Chondrocyte (in vitro differentiated cells): ENCODE measurements around the gene DLX6. TPM values are rescaled to one million over a fixed set of nuclear protein-coding genes. Genes with fewer than 3 reads are reported as not detected.

Source experiments
- DNase-seq: peaks from one replicate; pipeline ENCODE4 v3.0.0; 2021; ENCODE audit warnings: mixed read lengths, low spot score
- H3K27ac Mint-ChIP-seq: one replicate; pipeline ENCODE4 v1.8.0; 2021; ENCODE audit warnings: mild to moderate bottlenecking, moderate library complexity, mixed read lengths; ENCODE audit not compliant: unreplicated experiment
- H3K27me3 Mint-ChIP-seq: 2 replicates; pipeline ENCODE4 v1.8.0; 2021; ENCODE audit warnings: low read depth, mixed read lengths
- H3K36me3 Mint-ChIP-seq: 2 replicates; pipeline ENCODE4 v1.8.0; 2021; ENCODE audit warnings: low read depth, mixed read lengths
- H3K4me1 Mint-ChIP-seq: 2 replicates; pipeline ENCODE4 v1.8.0; 2021; ENCODE audit warnings: low read depth, mild to moderate bottlenecking, mixed read lengths
- H3K4me3 Mint-ChIP-seq: one replicate; pipeline ENCODE4 v1.8.0; 2021; ENCODE audit warnings: mild to moderate bottlenecking, moderate library complexity, mixed read lengths; ENCODE audit not compliant: unreplicated experiment
- H3K9me3 Mint-ChIP-seq: 2 replicates; pipeline ENCODE4 v1.8.0; 2021; ENCODE audit warnings: low read depth, mixed read lengths
- total RNA-seq: library from RNA; stranded (reverse); gene quantifications from 3 replicates; pipeline ENCODE4 v1.2.1, GENCODE V29; 2021
- TF ChIP-seq, protein P1 (sequence below): fragments of 200-600 bp; sonication (generic); IDR thresholded peaks from 2 replicates; pipeline ENCODE4 v1.5.0; 2021; ENCODE audit warnings: antibody characterized with exemption, mild to moderate bottlenecking, moderate library complexity

The DLX6 gene
- total RNA-seq, 1 donor from 2014 or later: not detected

DNA sequence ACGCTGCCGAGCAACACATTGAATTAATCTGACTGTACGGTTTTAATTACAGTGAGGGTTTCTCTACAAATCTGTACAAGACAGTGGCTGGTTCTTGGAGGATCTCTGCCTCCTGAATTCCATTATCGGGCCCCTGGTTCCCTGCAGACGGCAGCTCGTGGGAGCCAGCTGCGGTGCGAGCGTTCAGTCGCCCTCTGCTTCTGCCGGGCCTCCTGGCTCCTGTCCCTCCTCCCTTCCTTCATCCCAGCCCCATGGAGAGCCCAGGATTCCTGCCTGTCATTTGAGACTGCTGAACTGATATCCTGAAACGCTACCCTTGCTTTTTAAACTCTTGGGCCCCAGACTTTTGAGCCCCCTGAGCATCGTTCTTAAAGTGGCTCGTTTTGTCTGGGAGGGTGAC, 6.6 kb upstream of the DLX6 start:
- TF ChIP-seq, protein P1, sequence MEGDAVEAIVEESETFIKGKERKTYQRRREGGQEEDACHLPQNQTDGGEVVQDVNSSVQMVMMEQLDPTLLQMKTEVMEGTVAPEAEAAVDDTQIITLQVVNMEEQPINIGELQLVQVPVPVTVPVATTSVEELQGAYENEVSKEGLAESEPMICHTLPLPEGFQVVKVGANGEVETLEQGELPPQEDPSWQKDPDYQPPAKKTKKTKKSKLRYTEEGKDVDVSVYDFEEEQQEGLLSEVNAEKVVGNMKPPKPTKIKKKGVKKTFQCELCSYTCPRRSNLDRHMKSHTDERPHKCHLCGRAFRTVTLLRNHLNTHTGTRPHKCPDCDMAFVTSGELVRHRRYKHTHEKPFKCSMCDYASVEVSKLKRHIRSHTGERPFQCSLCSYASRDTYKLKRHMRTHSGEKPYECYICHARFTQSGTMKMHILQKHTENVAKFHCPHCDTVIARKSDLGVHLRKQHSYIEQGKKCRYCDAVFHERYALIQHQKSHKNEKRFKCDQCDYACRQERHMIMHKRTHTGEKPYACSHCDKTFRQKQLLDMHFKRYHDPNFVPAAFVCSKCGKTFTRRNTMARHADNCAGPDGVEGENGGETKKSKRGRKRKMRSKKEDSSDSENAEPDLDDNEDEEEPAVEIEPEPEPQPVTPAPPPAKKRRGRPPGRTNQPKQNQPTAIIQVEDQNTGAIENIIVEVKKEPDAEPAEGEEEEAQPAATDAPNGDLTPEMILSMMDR: no peak
- Mint-ChIP-seq H3K4me3 (no peak overlapping the region), H3K36me3 (peaks cover 2% of the 10 kb centered on the region), H3K9me3 (no peaks in the 10 kb centered on the region), H3K4me1 (peaks cover 14% of the 10 kb centered on the region), H3K27ac (no peak overlapping the region), H3K27me3 (peaks cover 94% of the 10 kb centered on the region)
- no peak for DNase-seq

DNA sequence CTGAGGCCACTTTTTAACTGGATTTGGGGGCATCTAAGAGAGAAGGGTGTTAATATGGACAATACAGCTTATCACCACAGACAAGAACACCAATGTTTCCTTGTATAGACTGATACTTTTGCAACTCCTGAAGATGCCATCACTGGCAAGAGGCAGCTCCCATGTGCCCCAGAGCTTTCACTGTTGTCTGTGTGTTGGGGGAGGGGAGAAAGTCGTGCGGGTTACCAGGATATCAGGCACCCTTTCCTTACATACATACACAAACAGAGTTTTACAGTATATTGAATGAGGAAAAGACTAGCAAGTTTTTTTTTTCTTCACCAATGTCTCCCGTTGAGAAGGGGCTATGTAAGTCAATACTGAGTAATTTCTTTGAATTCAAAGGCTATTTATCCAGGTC, 4.1 kb upstream of the DLX6 start:
- no peak overlapping the region for H3K27ac Mint-ChIP-seq
- TF ChIP-seq, protein P1: no peak

DNA sequence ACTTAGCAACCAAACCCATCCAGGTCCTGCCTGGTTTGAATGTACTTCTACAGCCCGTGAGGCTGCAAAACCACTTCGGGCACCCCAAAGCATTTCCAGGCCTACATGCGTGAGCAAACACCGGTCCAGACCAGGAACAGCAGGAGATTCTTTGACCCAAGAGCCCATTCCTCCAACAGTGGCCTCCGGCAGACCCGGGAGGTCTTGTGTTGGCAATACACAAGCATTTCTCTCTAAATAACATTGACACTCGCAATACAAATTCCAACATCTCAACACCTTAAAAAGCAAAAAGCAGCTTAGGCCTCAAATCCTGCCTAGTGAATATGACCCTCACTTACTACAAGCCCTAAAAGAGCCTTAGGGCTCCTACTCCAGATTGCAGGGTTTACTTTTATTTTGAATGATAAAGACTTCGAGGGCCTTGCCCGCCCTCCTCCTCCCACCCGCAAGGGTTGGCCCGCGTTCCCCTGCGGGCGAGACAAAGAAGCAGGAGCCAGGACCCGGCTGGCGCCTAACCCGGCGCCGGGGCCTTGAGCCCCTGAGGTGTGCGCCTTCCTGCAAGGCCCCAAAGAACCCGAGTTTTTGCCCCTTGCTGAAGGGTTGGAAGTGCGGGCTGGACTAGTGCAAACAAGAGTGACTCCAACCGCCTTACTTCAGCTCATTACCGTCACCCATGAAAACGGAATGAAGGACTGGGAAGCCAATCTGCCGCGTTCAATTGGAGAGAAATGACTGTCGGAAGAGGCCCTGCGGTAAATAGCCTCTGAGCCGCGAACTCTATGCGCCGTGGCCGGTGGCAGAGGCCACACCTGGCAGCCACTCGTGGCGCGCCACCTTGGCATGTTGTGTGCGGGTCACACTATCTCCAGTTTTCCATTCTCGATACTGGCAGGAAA, 3.4 kb upstream of the DLX6 start:
- Mint-ChIP-seq H3K4me3 (no peak overlapping the region), H3K9me3 (no peaks in the 10 kb centered on the region), H3K4me1 (peaks cover 22% of the 10 kb centered on the region), H3K27ac (no peak overlapping the region), H3K36me3 (no peaks in the 10 kb centered on the region), H3K27me3 (peaks cover 81% of the 10 kb centered on the region)
- TF ChIP-seq, protein P1: no peak
- no peak for DNase-seq

More for the DNA sequence above, 4.1 kb upstream of the DLX6 start:
- H3K4me3 Mint-ChIP-seq: no peak overlapping the region
- DNase-seq: no peak
- H3K9me3 Mint-ChIP-seq: no peaks in the 10 kb centered on the region
- peaks cover 84% of the 10 kb centered on the region for H3K27me3 Mint-ChIP-seq
- no peaks in the 10 kb centered on the region for H3K36me3 Mint-ChIP-seq
- peaks cover 20% of the 10 kb centered on the region for H3K4me1 Mint-ChIP-seq

DNA sequence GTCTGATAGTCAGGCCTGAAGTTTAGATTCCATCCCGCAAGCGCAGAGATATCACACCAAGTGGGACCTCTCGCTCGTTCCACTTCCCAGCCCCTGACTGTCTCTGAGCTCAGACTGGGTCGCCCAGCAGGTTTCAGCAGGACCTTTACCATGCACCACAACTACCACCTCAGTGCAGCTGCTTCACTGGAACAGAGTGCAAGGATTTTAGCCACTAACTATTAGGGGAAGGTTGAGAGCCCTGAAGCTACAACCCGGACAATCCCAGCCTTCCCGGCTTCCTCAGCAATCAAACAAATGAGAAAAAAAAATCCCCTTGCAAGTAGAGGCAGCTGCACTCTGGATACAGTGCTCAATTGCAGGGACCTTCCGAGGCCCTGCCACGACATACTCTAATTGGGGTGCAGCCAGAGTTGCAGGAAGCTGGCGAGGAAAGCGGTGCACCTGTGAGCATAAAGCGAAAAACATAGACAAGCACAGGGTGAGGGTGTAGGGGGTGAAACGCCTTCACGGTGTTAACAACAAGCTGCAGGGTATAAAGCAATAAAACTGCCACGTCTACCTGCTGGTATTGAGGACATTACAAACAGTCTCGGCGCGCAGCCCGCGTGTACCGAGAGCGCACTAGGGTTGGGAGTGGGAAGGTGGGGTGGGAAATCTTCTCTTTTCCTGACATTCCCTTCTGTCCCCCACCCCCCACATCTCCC, 2.6 kb upstream of the DLX6 start:
- Mint-ChIP-seq H3K27me3 (peaks cover 81% of the 10 kb centered on the region), H3K4me3 (no peak overlapping the region), H3K4me1 (peaks cover 18% of the 10 kb centered on the region), H3K27ac (no peak overlapping the region), H3K36me3 (no peaks in the 10 kb centered on the region), H3K9me3 (no peaks in the 10 kb centered on the region)
- TF ChIP-seq, protein P1: no peak
- no peak for DNase-seq
